VCaP (cell line): Measurements from ENCODE around the gene FHDC1.

ENCODE experiments used
- H3K27ac ChIP-seq: fragments of 450-650 bp; 2 replicates; pipeline ENCODE4 v1.5.1; 2017
- TF ChIP-seq, protein P1 (sequence below): fragments of 450-650 bp; conservative IDR thresholded peaks from 2 replicates; pipeline ENCODE4 v1.5.1; 2017; ENCODE audit warnings: mild to moderate bottlenecking, moderate library complexity

FHDC1 gene

DNA sequence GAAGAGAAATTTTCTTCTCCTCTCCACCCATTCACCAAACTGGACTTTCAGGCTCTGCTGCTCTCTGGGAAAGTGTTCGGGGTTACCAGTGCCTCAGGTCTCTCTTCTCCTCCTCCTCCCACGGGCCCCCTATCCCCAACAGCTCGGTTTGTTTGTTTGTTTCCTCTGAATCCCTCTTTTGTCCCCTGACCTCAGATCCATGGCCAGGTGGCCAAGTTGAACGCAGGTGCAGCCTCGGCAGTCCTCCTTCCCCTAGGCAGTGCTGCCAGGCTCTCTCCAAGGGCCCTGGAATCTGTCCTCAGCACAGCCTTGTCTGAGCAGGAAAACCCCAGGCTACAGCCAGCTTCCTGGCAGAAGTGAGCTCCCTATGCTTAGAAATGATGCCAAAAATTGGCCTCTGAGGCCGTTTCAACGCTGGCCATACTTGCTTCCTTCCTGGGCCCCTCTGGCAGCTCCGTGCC, 60.0 kb downstream of the FHDC1 start:
- peak overlapping the region; percentile 99 for H3K27ac ChIP-seq
- TF ChIP-seq, protein P1, sequence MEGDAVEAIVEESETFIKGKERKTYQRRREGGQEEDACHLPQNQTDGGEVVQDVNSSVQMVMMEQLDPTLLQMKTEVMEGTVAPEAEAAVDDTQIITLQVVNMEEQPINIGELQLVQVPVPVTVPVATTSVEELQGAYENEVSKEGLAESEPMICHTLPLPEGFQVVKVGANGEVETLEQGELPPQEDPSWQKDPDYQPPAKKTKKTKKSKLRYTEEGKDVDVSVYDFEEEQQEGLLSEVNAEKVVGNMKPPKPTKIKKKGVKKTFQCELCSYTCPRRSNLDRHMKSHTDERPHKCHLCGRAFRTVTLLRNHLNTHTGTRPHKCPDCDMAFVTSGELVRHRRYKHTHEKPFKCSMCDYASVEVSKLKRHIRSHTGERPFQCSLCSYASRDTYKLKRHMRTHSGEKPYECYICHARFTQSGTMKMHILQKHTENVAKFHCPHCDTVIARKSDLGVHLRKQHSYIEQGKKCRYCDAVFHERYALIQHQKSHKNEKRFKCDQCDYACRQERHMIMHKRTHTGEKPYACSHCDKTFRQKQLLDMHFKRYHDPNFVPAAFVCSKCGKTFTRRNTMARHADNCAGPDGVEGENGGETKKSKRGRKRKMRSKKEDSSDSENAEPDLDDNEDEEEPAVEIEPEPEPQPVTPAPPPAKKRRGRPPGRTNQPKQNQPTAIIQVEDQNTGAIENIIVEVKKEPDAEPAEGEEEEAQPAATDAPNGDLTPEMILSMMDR = no peak

DNA sequence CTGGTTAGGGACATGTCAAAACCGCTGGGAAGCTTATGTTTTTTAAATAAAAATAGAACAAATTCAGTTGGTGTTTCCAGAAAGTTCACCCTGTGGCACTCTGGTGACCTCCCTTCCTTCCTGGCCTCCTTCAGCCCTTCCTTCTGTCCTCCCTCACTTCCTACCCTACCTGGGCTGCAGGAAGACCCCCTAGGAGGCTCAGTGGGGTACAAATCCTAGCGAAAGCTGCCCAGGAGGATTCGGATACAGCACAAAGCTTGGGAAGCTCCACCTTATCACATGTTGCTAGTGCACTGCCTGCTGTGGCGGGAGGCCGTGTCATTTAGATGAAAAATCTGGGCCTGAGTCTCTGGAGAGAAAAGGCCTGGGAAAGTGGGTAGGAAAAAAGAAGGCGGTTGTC, 60.5 kb downstream of the FHDC1 start:
- TF ChIP-seq, protein P1 = no peak
- H3K27ac ChIP-seq = peak overlapping the region; percentile 99

DNA sequence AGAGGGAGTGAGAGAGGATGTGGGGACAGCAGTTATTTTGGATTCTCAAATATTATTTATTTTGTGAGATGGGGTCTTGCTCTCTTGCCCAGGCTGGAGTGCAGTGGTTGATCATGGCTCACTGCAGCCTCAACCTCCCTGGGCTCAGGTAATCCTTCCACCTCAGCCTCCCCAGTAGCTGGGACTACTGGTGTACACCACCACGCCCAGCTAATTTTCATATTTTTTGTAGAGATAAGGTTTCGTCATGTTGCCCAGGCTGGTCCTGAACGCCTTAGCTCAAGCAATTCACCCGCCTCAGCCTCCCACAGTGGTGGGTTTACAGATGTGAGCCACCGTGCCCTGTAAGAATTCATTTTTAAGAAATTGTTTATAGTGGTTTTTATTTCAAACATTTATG, 61.2 kb downstream of the FHDC1 start:
- TF ChIP-seq, protein P1 = no peak
- peak overlapping the region; percentile 99; the same call in 1 of the 2 replicates for H3K27ac ChIP-seq

DNA sequence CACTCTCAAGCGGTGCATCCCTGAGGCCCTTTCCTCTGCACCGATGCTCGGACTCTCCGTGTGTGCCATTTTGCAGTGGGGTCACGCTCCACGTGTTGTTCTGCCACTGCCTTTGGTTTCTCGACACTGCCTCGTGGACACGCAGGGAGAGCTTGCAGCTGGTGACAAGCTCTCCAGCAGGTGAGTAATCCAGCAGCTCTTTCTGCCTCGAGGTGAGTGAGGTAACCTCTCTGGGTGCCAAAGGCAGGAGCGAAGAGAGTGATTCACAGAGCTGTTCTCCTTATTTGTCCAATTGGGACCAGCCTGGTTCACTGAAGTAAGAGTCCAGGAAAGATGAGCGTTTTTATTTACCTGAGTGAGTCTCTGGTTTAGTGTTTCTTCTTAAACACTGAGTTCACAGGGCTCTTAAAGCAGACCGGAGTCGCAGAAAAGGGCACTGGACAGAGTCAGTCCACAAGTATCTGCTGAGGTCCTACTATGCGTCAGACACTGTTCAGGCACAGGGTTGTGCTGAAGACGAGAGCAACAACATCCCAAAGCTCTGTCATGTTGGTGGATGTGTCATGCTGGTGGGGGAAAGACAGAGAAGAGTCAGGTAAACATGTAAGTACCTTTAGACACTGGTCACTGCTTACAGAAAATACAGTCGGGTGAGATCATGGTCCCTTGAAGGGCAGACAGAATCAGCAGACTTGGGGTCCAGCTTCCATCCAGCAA, 61.8 kb downstream of the FHDC1 start:
- peak overlapping the region; percentile 99; the same call in 1 of the 2 replicates for H3K27ac ChIP-seq
- TF ChIP-seq, protein P1 = no peak

DNA sequence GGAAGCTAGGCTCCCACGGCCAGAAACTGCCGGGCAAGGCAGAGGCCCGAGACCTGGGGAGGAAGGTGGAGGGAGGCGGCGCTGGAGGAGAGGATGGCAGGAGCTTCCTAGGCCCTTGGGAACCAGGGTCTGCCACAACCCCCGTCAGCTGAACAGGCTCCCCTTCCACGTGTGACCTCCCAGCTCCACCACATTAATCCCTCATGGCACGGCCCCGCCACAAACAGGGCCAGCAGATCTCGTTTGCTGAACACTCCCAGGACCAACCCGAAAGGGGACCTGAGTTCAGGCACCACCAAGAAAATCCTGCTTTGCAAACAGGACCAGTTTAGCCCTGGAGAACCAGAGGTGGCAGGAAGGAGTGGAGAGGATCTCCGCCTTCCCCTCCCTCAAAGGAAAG, 62.7 kb downstream of the FHDC1 start:
- H3K27ac ChIP-seq = peak overlapping the region; percentile 99; the same call in 1 of the 2 replicates
- TF ChIP-seq, protein P1 = no peak

DNA sequence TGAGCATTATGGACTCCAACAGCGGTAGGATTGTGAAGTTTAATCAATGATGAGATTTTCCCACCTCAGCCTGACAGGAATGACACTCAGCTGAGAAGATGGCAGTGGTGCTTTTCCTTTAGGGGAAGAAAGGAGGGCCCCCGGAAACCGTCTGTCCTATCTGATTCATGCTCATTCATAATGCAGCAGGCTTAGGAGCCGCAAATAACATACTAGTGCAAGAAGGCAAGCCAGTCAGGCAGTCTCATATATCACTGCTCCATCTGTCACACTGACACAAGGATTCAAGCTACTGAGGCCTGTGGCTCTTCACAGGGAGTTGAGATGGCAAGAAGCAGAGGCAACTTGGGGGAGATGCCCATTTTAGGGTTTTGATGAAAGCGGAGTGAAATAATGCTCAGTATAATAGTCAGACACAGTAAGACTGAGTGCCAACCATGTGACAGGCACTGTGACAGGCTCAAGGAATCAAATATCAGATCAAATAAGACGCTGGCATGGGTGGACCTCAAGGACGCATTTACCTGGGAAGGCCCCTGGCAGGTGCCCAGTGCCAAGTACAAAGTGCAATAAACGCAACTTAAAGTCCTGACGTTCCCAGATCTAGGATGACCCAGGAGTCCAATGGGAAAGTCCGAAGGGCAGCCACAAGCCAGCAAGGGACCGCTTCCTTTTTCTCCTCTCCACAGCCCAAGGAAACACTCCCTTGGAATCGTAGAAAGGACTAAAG, 63.4 kb downstream of the FHDC1 start:
- TF ChIP-seq, protein P1 = no peak
- H3K27ac ChIP-seq = peak overlapping the region; percentile 99

DNA sequence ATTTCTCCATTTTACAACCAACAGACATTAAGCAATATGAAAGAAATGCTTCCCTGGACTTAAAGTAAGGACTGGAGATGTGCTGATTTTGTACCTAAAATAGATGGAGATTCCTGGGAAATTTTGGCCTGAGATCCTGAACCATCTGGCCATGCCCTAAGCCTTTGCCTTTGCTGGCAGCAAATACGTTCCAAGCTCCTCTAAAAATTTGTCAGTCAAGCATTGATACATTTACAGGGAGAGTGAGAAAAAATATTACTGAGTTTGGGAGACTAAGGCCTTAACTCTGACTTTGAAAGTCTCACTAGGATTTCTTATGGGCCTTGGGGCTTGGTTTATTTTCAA, 63.9 kb downstream of the FHDC1 start:
- TF ChIP-seq, protein P1 = no peak
- H3K27ac ChIP-seq = peak overlapping the region; percentile 99
